ENCODE results near the gene NMT2. TPM values are rescaled to one million over a fixed set of nuclear protein-coding genes. Genes with fewer than 3 reads are reported as not detected.
A peak's percentile ranks its signal among the peaks of the same experiment; 100 is the strongest.
"Not testable (repeated sequence)": the region's sequence is repeated elsewhere in the genome, so short reads cannot be mapped to it uniquely, and the experiment has no call there.

The NMT2 gene
- polyA plus RNA-seq (ENCODE audit: low read depth in 6 of 6): 1 to 10 TPM; 3.7 to 7.3 (median 5.4) TPM

- Mint-ChIP-seq H3K27me3 (peaks cover 0 to 2% (median 0%) of the 10 kb centered on the region in 3 donors), H3K4me3 (peak within 1 kb of the TSS; percentile 88 to 97 (median 90)), H3K27ac (peak within 1 kb of the TSS; percentile 54 to 96 (median 90)), H3K9me3 (no peaks in the 10 kb centered on the region), H3K36me3 (no peaks in the 10 kb centered on the region), H3K4me1 (peaks cover 21 to 32% (median 24%) of the 10 kb centered on the region in 3 donors)
- ATAC-seq (ENCODE audit: low read depth in 2 of 2) (peak; percentile 83 to 84), DNase-seq (peak; percentile 84)
These were observed at the start of gene NMT2 for GRCh38 chr10:15168291-15168785. NMT2 (minus strand) TSS chr10:15168693; CDS start chr10:15168612, 81 bp downstream.

DNA sequence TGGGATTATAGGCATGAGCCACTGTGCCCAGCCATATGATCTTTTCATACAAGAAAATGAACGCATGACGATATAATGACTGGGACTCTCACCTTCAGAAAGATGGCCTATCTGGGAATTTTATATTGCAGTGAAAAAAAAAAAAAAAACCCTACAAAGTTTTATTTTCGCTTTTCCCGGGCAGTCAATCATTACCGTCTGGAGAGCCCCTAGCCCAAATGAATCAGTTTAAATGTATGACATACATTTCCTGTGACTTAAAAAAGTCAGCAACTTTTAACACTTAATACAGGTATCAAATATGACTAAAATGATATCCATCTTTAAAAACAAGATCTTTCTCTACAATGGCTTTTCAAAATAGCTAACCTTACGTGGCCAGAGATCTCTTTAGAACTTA lies 48.2 kb upstream of the NMT2 start:
- H3K27me3 Mint-ChIP-seq: peaks cover 8 to 15% (median 9%) of the 10 kb centered on the region in 3 donors
- ATAC-seq (ENCODE audit: low read depth in 2 of 2) (no peak), DNase-seq (no peak)
- no peak overlapping the region for H3K4me3 Mint-ChIP-seq
- peaks cover 0 to 2% (median 0%) of the 10 kb centered on the region in 7 donors for H3K9me3 Mint-ChIP-seq
- H3K27ac Mint-ChIP-seq: no peak overlapping the region
- H3K36me3 Mint-ChIP-seq: no peaks in the 10 kb centered on the region
- H3K4me1 Mint-ChIP-seq: no peaks in the 10 kb centered on the region

- no peak overlapping the region for H3K27ac Mint-ChIP-seq
- H3K27me3 Mint-ChIP-seq: peaks cover 6 to 12% (median 8%) of the 10 kb centered on the region in 3 donors
- H3K4me1 Mint-ChIP-seq: peaks cover 0 to 12% (median 9%) of the 10 kb centered on the region in 3 donors
- no peak for ATAC-seq (ENCODE audit: low read depth in 2 of 2)
- no peaks in the 10 kb centered on the region for H3K36me3 Mint-ChIP-seq
- no peak for DNase-seq
- peaks cover 0 to 2% (median 0%) of the 10 kb centered on the region in 7 donors for H3K9me3 Mint-ChIP-seq
- no peak overlapping the region for H3K4me3 Mint-ChIP-seq
These were observed 45.7 kb upstream of the NMT2 start for GRCh38 chr10:15214237-15214636.

DNA sequence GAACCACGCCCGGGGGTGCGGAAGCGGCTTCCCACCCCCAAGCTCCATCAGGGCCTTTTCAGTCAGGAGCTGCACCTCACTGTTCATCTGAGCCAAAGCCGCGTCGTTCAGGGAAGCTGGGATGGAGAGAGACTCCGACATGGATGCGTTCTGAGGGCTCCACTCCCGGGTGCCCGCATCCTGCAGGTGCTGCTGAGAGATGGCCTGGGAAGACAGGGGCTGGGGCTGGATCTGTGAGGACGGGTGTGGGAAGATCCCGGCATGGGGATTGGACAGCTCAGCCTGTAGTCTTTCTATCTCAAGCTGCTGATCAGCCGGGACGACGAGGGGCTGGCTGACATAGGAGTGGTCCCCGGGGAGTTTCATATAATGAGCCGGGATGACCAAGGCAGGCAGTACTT lies 45.0 kb upstream of the NMT2 start:
- Mint-ChIP-seq H3K27ac (peak overlapping the region in 1 of 6 donors; percentile 42), H3K4me3 (no peak overlapping the region), H3K27me3 (peaks cover 6 to 9% (median 8%) of the 10 kb centered on the region in 3 donors), H3K36me3 (no peaks in the 10 kb centered on the region), H3K9me3 (peaks cover 0 to 2% (median 0%) of the 10 kb centered on the region in 7 donors), H3K4me1 (peaks cover 7 to 16% (median 16%) of the 10 kb centered on the region in 3 donors)
- no peak for ATAC-seq (ENCODE audit: low read depth in 2 of 2)
- DNase-seq: no peak

GRCh38 chr10:15211464-15211979 lies 43.0 kb upstream of the NMT2 start:
- H3K4me3 Mint-ChIP-seq: no peak overlapping the region
- H3K27me3 Mint-ChIP-seq: peaks cover 6 to 9% (median 8%) of the 10 kb centered on the region in 3 donors
- H3K9me3 Mint-ChIP-seq: peaks cover 0 to 2% (median 0%) of the 10 kb centered on the region in 7 donors
- ATAC-seq (ENCODE audit: low read depth in 2 of 2): no peak
- H3K27ac Mint-ChIP-seq: peak overlapping the region in 2 of 6 donors; percentile 18 to 76
- peaks cover 11 to 29% (median 28%) of the 10 kb centered on the region in 3 donors for H3K4me1 Mint-ChIP-seq
- H3K36me3 Mint-ChIP-seq: no peaks in the 10 kb centered on the region
- no peak for DNase-seq

- peaks cover 6 to 9% (median 8%) of the 10 kb centered on the region in 3 donors for H3K27me3 Mint-ChIP-seq
- DNase-seq (no peak), ATAC-seq (ENCODE audit: low read depth in 2 of 2) (no peak)
- no peaks in the 10 kb centered on the region for H3K36me3 Mint-ChIP-seq
- peak overlapping the region in 2 of 6 donors; percentile 17 to 30 for H3K27ac Mint-ChIP-seq
- peaks cover 11 to 29% (median 28%) of the 10 kb centered on the region in 3 donors for H3K4me1 Mint-ChIP-seq
- H3K9me3 Mint-ChIP-seq: peaks cover 0 to 2% (median 0%) of the 10 kb centered on the region in 7 donors
- H3K4me3 Mint-ChIP-seq: no peak overlapping the region
These were observed 42.0 kb upstream of the NMT2 start for GRCh38 chr10:15210521-15210920.

- peaks cover 0 to 2% (median 0%) of the 10 kb centered on the region in 7 donors for H3K9me3 Mint-ChIP-seq
- peak; percentile 66 to 67 for ATAC-seq (ENCODE audit: low read depth in 2 of 2)
- no peaks in the 10 kb centered on the region for H3K36me3 Mint-ChIP-seq
- H3K4me3 Mint-ChIP-seq: peak overlapping the region in 2 of 8 donors; percentile 45 to 59
- H3K27ac Mint-ChIP-seq: peak overlapping the region in 3 of 6 donors; percentile 11 to 88 (median 72)
- peaks cover 6 to 9% (median 8%) of the 10 kb centered on the region in 3 donors for H3K27me3 Mint-ChIP-seq
- DNase-seq: peak; percentile 62
- H3K4me1 Mint-ChIP-seq: peaks cover 11 to 29% (median 28%) of the 10 kb centered on the region in 3 donors
These were observed 41.5 kb upstream of the NMT2 start for GRCh38 chr10:15209827-15210509.

- Mint-ChIP-seq H3K4me1 (peaks cover 11 to 29% (median 28%) of the 10 kb centered on the region in 3 donors), H3K27me3 (peaks cover 5 to 9% (median 6%) of the 10 kb centered on the region in 3 donors), H3K9me3 (peaks cover 0 to 2% (median 0%) of the 10 kb centered on the region in 7 donors), H3K27ac (peak overlapping the region; percentile 81 to 99 (median 96)), H3K36me3 (no peaks in the 10 kb centered on the region), H3K4me3 (peak overlapping the region in 5 of 8 donors; percentile 59 to 91 (median 85))
- ATAC-seq (ENCODE audit: low read depth in 2 of 2) (no peak), DNase-seq (no peak)
These were observed 39.7 kb upstream of the NMT2 start for GRCh38 chr10:15208221-15208620.

GRCh38 chr10:15207410-15207809 lies 38.9 kb upstream of the NMT2 start:
- ATAC-seq (ENCODE audit: low read depth in 2 of 2); H3K9me3 Mint-ChIP-seq; H3K27me3 Mint-ChIP-seq; DNase-seq; H3K36me3 Mint-ChIP-seq: not testable (repeated sequence)
- peak overlapping the region in 2 of 8 donors; percentile 41 to 50 for H3K4me3 Mint-ChIP-seq
- H3K4me1 Mint-ChIP-seq: peaks cover 11 to 31% (median 28%) of the 10 kb centered on the region in 3 donors
- H3K27ac Mint-ChIP-seq: peak overlapping the region in 4 of 6 donors; percentile 88 to 96 (median 94)

GRCh38 chr10:15202639-15203038 lies 34.1 kb upstream of the NMT2 start:
- H3K27me3 Mint-ChIP-seq: peaks cover 6 to 14% (median 10%) of the 10 kb centered on the region in 3 donors
- H3K9me3 Mint-ChIP-seq: peaks cover 0 to 1% (median 0%) of the 10 kb centered on the region in 7 donors
- ATAC-seq (ENCODE audit: low read depth in 2 of 2): no peak
- H3K27ac Mint-ChIP-seq: peak overlapping the region in 1 of 6 donors; percentile 41
- H3K4me1 Mint-ChIP-seq: peaks cover 0 to 7% (median 4%) of the 10 kb centered on the region in 3 donors
- no peaks in the 10 kb centered on the region for H3K36me3 Mint-ChIP-seq
- H3K4me3 Mint-ChIP-seq: no peak overlapping the region
- no peak for DNase-seq

- not testable (repeated sequence) for H3K4me3 Mint-ChIP-seq; DNase-seq; ATAC-seq (ENCODE audit: low read depth in 2 of 2); H3K4me1 Mint-ChIP-seq; H3K36me3 Mint-ChIP-seq; H3K9me3 Mint-ChIP-seq
- peaks cover 6 to 14% (median 10%) of the 10 kb centered on the region in 3 donors for H3K27me3 Mint-ChIP-seq
- peak overlapping the region in 1 of 6 donors; percentile 41 for H3K27ac Mint-ChIP-seq
These were observed 33.8 kb upstream of the NMT2 start for GRCh38 chr10:15202301-15202621.

DNA sequence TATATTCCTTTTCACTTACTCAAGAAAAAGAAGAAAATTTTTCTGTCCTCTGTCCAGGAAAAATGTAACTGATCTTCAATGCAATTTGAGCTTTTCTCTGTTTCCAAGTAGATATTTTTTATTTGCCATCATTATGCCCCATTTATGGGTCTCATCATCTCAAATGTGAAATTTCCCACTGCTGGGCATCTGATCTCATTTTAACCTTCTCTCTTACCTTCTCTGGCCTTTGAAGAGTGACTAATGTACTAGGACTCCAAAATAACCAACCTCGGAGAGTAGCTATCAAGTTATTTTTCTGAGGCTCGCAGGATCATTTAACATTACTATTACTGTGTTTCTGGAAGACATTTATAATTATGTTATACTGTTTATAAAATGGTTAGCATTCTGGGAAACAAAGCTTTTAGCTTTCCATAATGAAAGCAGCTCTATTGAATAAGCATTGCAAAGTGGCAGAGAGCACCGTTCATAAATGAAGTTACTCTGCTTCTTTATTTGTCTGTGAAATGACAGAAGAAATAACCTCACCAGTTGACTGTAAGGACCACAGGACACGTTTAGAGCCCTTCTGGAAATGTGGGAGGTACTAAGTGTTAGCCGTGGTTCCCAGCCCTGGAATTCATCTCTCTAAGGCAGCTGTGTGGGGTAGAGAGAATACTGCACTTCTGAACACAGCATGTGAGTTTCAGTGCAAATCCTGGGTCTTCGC lies 33.3 kb upstream of the NMT2 start:
- DNase-seq (no peak), ATAC-seq (ENCODE audit: low read depth in 2 of 2) (no peak)
- peak overlapping the region in 1 of 6 donors; percentile 34 for H3K27ac Mint-ChIP-seq
- H3K36me3 Mint-ChIP-seq: no peaks in the 10 kb centered on the region
- peaks cover 0 to 1% (median 0%) of the 10 kb centered on the region in 7 donors for H3K9me3 Mint-ChIP-seq
- H3K4me3 Mint-ChIP-seq: no peak overlapping the region
- peaks cover 6 to 15% (median 10%) of the 10 kb centered on the region in 3 donors for H3K27me3 Mint-ChIP-seq
- H3K4me1 Mint-ChIP-seq: peaks cover 0 to 2% (median 0%) of the 10 kb centered on the region in 3 donors

DNA sequence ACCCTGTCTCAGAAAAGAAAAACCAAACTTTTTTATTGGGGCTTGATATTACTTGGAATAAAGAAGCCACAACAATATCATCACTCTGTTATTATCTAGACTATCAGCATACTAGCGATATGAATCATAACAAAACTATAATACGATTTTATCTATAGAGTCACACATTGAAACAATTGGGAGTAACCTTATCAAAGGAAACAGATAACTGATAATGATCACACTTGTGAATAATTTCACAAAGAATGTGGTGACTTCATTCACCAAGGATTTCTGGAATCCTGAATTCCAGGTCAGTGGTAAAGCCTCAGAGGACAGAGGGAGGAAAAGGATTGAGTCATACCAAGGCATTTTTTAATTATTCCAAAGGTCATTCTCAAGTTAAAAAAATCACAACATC lies 32.1 kb upstream of the NMT2 start:
- no peak for ATAC-seq (ENCODE audit: low read depth in 2 of 2)
- Mint-ChIP-seq H3K36me3 (peaks cover 0 to 3% of the 10 kb centered on the region in 2 donors), H3K9me3 (peaks cover 0 to 2% (median 0%) of the 10 kb centered on the region in 7 donors), H3K27ac (no peak overlapping the region), H3K4me1 (peaks cover 0 to 2% (median 0%) of the 10 kb centered on the region in 3 donors), H3K27me3 (peaks cover 11 to 24% (median 18%) of the 10 kb centered on the region in 3 donors), H3K4me3 (no peak overlapping the region)
- DNase-seq: no peak

Measured in naive B cell (primary cell).